Stimulated activated naive CD8-positive, alpha-beta T cell treated with anti-CD3 and anti-CD28 coated beads, Interleukin-15, Interleukin-2, amounts not matched to agents 100 U/mL and 50 U/mL, for 24 hours (primary cell): ENCODE results near the gene IL31.
A peak's percentile ranks its signal among the peaks of the same experiment; 100 is the strongest.
"Not testable (repeated sequence)": the region's sequence is repeated elsewhere in the genome, so short reads cannot be mapped to it uniquely, and the experiment has no call there.

Experiments
- ATAC-seq: fragments of 150-1000 bp; cut with Tn5 transposase; one replicate; pipeline ENCODE4 v1.10.0; 2021
- DNase-seq: peaks from one replicate; pipeline ENCODE4 v3.0.0; 2021

IL31 gene

GRCh38 chr12:122192441-122192840, 18.4 kb upstream of the IL31 start:
- ATAC-seq (no peak), DNase-seq (no peak)

- peak; percentile 78 for DNase-seq
Observed at GRCh38 chr12:122190842-122191668, 17.0 kb upstream of the IL31 start.

GRCh38 chr12:122189626-122190475, 15.8 kb upstream of the IL31 start:
- DNase-seq (no peak), ATAC-seq (no peak)

More at GRCh38 chr12:122190842-122191668, 17.0 kb upstream of the IL31 start:
- peak; percentile 78 for ATAC-seq

- no peak for DNase-seq
- no peak for ATAC-seq
Observed at GRCh38 chr12:122187466-122187865, 13.4 kb upstream of the IL31 start.

- ATAC-seq (no peak), DNase-seq (no peak)
Observed at GRCh38 chr12:122185494-122186082, 11.6 kb upstream of the IL31 start.

- no peak for DNase-seq
- no peak for ATAC-seq
Observed at GRCh38 chr12:122185079-122185478, 11.1 kb upstream of the IL31 start.

- DNase-seq (no peak), ATAC-seq (peak; percentile 29)
Observed at GRCh38 chr12:122184517-122184916, 10.5 kb upstream of the IL31 start.

GRCh38 chr12:122183588-122183940, 9.5 kb upstream of the IL31 start:
- DNase-seq (no peak), ATAC-seq (no peak)

GRCh38 chr12:122182887-122183587, 9.0 kb upstream of the IL31 start, which contains the start of gene LRRC43:
Gene LRRC43 (plus strand): TSS chr12:122183123. CDS start chr12:122183145, 22 bp downstream.
- DNase-seq (peak; percentile 40), ATAC-seq (peak; percentile 62)

GRCh38 chr12:122176473-122176872, 2.5 kb upstream of the IL31 start:
- DNase-seq, ATAC-seq: not testable (repeated sequence)

- ATAC-seq (no peak), DNase-seq (no peak)
Observed at GRCh38 chr12:122172262-122172939, 1.6 kb downstream of the IL31 start.

- no peak for DNase-seq
- ATAC-seq, result no peak
Observed at GRCh38 chr12:122171399-122171798, 2.6 kb downstream of the IL31 start.

- ATAC-seq (no peak), DNase-seq (no peak)
Observed at GRCh38 chr12:122168492-122168891, 5.5 kb downstream of the IL31 start.

GRCh38 chr12:122167356-122167925, 6.6 kb downstream of the IL31 start:
- ATAC-seq (peak; percentile 26), DNase-seq (no peak)

- peak; percentile 73 for ATAC-seq
- DNase-seq, result peak; percentile 47
Observed at GRCh38 chr12:122166422-122167349, 7.3 kb downstream of the IL31 start.

- ATAC-seq (no peak), DNase-seq (no peak)
Observed at GRCh38 chr12:122162976-122163375, 11.0 kb downstream of the IL31 start.

- DNase-seq, result no peak
- no peak for ATAC-seq
Observed at GRCh38 chr12:122161682-122162081, 12.3 kb downstream of the IL31 start.

GRCh38 chr12:122160761-122161160, 13.3 kb downstream of the IL31 start:
- DNase-seq, result no peak
- no peak for ATAC-seq

- DNase-seq, result no peak
- no peak for ATAC-seq
Observed at GRCh38 chr12:122159882-122160281, 14.1 kb downstream of the IL31 start.

GRCh38 chr12:122158700-122159285, 15.2 kb downstream of the IL31 start:
- no peak for DNase-seq
- no peak for ATAC-seq
